T-helper 1 cell treated with Interleukin-12 subunit alpha and Interleukin-12 subunit beta and Interleukin-4 antibody, amounts not matched to agents 30 ng/mL and 1 ng/mL, for 36 hours (primary cell): ENCODE measurements around the gene PKMYT1. TPM values are rescaled to one million over a fixed set of nuclear protein-coding genes. Genes with fewer than 3 reads are reported as not detected.

Experiments
- intact Hi-C: fragments of 100-400 bp; cut with micrococcal nuclease; formaldehyde crosslinking; loops from one replicate; pipeline ENCODE4 v1.15.1; 2024
- total RNA-seq: library from RNA; stranded (reverse); gene quantifications from 2 replicates; pipeline ENCODE4 v1.2.3, GENCODE V29; 2022

PKMYT1 gene
- total RNA-seq, 1 donor from 2014 or later = 92.0 TPM

DNA sequence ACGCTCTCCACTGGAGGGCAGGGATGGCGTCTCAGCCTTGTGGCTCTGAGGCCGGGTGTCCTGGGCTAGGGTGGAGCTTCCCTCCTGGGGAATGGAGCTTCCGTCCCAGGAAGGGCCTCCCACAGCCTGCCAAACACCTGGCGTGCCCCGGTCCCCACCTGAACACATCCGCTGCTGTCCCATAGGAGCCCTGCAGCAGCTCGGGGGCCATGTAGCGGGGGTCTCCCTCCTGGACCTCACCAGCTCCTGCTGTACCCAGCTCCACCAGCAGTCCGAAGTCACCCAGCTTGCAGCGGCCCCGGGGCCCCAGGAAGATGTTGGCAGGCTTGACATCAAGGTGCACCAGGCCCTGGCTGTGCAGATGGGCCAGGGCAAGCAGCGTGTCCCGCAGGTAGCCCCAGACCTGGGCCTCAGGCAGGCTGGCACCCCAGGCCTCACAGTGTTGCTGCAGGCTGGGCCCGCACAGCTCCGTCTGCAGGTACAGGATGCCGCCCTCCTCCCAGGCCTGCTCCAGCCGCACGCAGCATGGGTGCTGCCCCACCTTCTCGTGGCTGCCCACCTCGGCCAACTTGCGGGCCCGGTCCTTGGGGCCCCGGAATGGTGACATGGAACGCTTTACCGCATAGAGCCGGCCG, 5.0 kb downstream of the PKMYT1 start:
- intact Hi-C loops = no loop called here

DNA sequence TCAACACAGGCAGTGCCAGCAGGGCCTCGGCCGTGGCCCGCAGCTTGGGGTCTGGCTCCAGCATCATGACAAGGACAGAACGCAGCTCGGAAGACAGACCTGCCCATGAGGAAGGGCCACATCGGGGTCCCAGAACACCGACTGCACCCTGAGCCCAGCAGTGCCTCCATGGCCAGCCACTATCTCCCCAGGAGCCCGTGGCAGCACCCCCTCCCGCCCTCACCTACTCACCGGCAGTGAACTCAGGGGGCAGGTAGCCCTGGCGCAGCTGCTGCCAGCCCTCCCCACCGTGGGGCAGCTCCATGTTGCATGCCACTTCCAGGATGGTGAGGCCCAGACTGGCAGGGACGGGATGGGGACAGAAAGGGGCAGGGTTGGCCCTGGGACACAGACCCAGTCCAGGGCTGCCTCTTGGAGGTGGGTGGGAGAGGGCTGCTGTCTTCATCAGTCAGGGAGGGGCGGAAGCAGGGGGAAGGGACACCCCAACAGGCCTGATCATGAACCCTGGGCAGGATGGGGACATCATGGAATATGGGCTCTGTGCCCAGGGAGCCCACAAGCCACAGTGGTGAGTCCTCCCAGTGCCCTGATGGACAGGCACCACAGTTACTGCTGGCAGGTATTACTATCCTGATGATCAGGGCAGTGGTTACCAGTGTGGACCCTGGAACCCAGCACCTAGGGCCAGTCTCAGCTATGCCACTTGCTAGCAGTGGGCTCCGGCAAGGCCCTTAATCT, 5.8 kb downstream of the PKMYT1 start:
- intact Hi-C loops = no loop called here

- intact Hi-C loops = no loop called here
These were observed 6.5 kb downstream of the PKMYT1 start for GRCh38 chr16:2973605-2974318.

DNA sequence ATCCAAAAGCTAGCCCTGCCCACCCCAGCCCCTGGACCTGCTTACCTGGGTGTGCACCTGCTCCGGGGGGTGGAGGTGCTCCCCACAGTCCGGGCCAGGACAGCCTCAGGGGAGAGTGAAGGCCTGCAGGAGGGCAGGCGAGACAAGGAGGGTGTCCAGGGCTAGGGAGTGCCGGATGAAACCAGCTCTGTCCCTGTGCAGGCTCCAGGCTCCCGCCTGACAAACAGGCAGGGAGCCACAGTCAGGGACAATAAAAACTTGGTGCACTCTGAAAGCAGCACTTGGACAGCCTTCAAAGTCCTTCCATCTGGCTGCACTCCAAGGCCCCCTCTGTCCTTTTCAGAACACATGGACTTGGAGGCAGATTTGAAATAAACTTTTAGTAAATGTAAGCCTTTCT, 7.2 kb downstream of the PKMYT1 start:
- intact Hi-C loops = no loop called here

- intact Hi-C loops = no loop called here
These were observed 8.1 kb downstream of the PKMYT1 start for GRCh38 chr16:2971985-2972784.

- intact Hi-C loops = no loop called here
These were observed 8.9 kb downstream of the PKMYT1 start for GRCh38 chr16:2971134-2971984.

GRCh38 chr16:2970563-2970962, 9.7 kb downstream of the PKMYT1 start:
- intact Hi-C loops = loop anchor here (1.0 kb wide), 1 partner anchor 34 kb away; no protein-coding TSS in a partner anchor

DNA sequence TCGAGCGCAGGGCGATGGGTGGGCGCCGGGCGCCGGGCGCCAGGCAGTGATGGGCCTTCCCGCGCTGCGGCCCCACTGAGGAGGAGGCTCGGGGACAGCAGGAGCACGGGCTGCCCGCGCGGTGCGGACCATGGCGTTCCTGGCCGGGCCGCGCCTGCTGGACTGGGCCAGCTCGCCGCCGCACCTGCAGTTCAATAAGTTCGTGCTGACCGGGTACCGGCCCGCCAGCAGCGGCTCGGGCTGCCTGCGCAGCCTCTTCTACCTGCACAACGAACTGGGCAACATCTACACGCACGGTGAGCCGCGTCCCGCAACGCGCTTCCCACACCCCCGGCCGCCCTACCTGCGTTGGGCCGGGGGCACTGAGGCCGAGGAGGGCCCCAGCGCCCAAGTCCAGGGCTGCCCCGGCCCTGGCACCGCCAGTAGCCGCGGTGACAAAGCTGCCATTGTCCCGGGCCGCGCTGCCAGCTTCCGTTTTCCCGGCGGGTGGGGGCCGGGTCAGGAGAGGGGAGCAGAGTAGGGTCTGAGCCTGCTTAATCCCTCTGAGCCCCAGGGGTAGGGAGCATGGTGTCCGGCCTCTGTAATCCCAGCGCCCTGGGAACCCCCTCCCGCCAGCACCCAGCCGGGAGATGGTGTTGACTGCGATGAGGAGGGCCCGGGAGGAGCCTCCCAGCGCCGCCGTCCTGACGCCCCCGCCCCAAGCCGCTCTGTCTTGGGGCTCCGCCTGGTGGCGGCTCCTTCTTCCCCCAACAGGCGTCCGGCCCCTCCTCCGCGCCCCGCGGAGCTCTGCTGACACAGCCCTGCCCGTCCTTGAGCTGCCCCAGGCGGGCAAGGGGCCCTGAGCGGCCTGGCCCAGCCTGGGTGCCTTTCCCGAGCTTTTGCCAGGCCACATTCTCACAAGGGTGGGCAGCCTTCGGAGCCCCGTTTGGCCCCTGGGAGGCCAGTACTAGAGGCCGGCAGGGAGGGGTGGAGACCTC, 10.4 kb downstream of the PKMYT1 start:
- intact Hi-C loops = loop anchor here (1.0 to 2.0 kb wide), 6 partner anchors 10 to 87 kb away; partner anchors contain the start of genes FLYWCH2, PKMYT1 and TNFRSF12A

DNA sequence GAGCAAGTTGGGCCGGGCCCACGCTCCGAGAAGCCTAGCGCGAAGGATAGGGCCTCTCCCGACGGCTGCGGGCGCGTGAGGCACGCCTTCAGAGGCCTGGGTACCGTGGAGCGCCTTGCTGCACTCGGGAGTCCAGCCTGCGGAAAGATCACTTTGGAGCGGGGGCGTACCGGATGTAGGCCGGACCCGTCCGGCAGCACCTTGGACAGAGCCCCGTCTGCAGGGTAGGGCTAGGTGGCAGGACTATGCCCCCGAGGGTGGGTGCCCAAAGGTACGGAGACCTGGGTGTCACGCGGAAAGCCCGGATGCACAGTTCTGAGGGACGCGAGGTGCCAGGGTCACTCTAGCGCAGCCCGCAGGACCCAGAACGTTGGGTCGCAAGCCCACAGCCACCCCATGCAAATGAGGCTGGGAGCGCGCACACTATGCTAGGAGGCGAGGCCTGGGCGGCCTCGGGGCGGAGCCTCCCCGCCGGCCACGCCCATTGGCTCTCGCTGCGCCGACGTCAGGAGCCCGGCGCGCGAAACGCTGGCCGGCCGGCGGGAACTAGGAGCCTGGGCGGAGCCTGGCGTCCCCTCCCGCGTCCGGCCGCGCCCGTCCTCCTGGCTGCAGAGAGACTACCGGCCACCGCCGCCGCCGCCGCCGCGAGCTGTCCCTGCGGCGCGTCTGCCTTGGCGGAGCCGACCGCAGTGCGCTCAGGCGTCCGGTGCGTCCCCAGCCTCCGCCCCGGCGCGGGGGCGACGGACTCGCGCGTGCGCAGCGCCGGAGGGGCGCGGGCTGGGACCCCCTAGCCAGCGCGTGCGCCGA, 11.3 kb downstream of the PKMYT1 start, which contains the start of gene PAQR4:
Gene PAQR4 (plus strand): TSS at position 611 of the 807 bp plus-strand sequence. CDS start 327 bp downstream, outside the sequence.
- intact Hi-C loops = loop anchor here (1.0 to 2.0 kb wide), 5 partner anchors 11 to 86 kb away; partner anchors contain the start of genes FLYWCH2, PKMYT1 and TNFRSF12A

DNA sequence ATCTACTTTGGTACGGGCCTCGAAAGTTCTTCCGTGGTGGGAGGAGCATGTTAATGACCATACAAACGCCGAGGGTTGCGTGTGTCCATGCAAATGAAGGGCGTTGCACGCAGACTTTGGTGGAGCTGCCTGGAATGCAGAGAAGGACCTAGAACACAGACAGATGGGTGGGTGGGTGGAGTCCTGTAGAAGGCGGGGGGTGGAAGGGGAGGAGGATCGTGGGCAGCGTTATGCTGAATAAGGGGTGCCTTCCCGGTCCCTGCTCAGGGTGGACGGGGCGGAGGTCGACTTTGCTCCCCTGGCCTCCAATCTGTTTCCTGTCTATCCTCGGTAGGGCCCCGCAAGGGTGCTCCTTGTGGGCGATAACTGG, 11.9 kb downstream of the PKMYT1 start:
- intact Hi-C loops = loop anchor here (2.0 kb wide), 2 partner anchors 64 to 86 kb away; partner anchors contain the start of gene FLYWCH2

DNA sequence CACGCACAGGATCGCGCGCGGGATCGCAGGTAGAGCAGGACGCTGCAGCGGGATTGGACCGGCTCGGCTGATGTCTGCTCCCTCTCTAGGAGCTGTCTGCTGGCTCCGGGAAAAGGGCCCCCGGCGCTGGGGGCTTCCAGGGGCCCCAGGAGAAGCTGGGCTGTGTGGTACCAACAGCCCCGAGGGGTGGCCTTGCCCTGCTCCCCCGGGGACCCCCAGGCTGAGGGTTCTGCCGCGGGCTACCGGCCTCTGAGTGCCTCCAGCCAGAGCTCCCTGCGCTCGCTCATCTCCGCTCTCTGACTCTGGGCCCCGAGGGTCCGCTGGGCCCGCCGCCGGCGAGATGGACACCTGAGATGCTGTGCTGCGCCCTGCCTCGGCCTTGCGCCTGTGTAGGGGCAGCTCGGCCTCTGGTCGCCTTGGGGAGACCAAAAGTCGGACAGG, 12.5 kb downstream of the PKMYT1 start:
- intact Hi-C loops = loop anchor here (2.0 kb wide), 2 partner anchors 63 to 85 kb away; partner anchors contain the start of gene FLYWCH2

- intact Hi-C loops = no loop called here
These were observed 13.0 kb downstream of the PKMYT1 start for GRCh38 chr16:2967211-2967631.

DNA sequence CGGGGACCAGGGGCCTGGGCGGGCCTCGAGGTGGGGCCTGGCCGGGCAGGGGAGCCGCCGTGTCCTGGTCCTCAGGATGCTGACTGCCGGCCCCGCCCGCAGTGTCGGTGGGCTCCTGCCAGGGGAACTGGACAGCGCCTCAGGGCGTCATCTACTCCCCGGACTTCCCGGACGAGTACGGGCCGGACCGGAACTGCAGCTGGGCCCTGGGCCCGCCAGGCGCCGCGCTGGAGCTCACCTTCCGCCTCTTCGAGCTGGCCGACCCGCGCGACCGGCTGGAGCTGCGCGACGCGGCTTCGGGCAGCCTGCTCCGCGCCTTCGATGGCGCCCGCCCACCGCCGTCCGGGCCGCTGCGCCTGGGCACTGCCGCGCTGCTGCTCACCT, 13.4 kb downstream of the PKMYT1 start:
- intact Hi-C loops = no loop called here

DNA sequence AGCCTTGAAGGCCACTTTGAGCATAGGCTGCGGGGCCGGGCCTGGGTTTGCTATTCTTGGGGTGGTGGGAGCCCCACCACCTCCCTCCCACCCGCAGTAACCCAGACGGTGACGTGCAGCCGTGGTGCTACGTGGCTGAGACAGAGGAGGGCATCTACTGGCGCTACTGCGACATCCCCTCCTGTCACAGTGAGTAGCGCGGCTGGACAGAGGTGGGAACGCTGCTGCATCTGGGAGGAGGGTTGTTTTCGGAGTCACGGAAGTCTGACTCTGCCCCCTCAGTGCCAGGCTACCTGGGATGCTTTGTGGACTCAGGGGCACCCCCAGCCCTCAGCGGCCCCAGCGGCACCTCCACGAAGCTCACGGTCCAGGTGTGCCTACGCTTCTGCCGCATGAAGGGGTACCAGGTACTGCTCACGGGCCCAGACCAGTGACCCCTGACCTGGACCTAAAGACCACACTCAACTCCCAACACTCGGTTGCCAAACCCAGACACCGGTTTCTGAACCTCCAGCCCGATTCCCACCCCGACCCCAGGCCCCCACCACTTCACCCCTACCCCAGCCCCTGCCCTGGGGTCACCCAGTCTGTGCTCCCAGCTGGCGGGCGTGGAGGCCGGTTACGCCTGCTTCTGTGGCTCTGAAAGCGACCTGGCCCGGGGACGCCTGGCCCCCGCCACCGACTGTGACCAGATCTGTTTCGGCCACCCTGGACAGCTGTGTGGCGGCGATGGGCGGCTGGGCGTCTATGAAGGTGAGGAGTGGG, 14.0 kb downstream of the PKMYT1 start:
- intact Hi-C loops = no loop called here

- intact Hi-C loops = no loop called here
These were observed 15.5 kb downstream of the PKMYT1 start for GRCh38 chr16:2964475-2965336.
